ENCODE measurements around the gene EXOSC1.

DNA sequence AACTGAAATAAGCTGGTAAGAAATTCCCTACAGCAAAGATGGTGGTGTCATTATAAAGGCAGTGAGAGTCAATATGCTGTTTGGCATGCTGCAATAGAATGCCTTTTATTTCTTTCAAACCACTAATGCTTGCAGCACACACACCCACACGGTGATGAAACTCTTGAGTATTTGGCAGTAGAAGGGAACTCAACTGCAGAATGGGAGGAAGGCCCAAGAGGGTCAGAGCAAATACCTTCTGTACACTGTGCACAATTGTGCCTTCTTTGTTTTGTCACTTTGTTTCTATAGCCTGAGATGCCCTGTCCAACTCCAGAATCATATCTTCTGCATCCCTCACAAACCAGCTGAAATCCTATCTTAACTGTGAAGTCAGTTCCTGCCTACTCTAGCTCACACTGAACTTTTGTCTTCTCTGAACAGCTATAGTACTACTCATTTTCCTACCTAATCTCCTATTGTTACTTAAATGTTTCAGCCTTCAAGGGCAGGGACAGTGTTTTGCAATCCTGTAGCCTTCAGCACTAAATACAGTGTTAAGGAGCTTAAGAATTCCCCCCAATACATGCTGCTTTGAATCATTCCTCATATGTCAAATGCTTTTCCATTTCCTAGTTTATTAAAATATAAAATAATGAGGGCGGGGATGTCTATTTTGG, 30.3 kb upstream of the EXOSC1 start:
- no peak for TF ChIP-seq GATA3 (IDR thresholded peaks at IDR 0.05; ENCODE audit: low read depth, low read length)
- TF ChIP-seq GATA2 (IDR thresholded peaks at IDR 0.05; ENCODE audit: low read depth, low read length): no peak

All from SH-SY5Y (cell line).